Rectal smooth muscle tissue (tissue), 1 donor: Measurements from ENCODE around the gene BOLA2.
"Not testable (repeated sequence)": the region's sequence is repeated elsewhere in the genome, so short reads cannot be mapped to it uniquely, and the experiment has no call there.

Experiments
- H3K27ac ChIP-seq: one replicate; pipeline ENCODE4 v1.7.0; 2013; ENCODE audit warnings: low read depth, low read length, inconsistent platforms
- H3K27me3 ChIP-seq: one replicate; pipeline ENCODE4 v1.7.0; 2013; ENCODE audit warnings: low read length; ENCODE audit not compliant: control insufficient read depth, insufficient read depth
- H3K36me3 ChIP-seq: one replicate; pipeline ENCODE4 v1.7.0; 2013; ENCODE audit warnings: low read length; ENCODE audit not compliant: control insufficient read depth, insufficient read depth
- H3K4me1 ChIP-seq: one replicate; pipeline ENCODE4 v1.7.0; 2013; ENCODE audit warnings: low read length; ENCODE audit not compliant: control insufficient read depth, insufficient read depth
- H3K4me3 ChIP-seq: one replicate; pipeline ENCODE4 v1.7.0; 2013; ENCODE audit warnings: low read length
- H3K9ac ChIP-seq: one replicate; pipeline ENCODE4 v1.7.0; 2013; ENCODE audit warnings: low read length

The BOLA2 gene

DNA sequence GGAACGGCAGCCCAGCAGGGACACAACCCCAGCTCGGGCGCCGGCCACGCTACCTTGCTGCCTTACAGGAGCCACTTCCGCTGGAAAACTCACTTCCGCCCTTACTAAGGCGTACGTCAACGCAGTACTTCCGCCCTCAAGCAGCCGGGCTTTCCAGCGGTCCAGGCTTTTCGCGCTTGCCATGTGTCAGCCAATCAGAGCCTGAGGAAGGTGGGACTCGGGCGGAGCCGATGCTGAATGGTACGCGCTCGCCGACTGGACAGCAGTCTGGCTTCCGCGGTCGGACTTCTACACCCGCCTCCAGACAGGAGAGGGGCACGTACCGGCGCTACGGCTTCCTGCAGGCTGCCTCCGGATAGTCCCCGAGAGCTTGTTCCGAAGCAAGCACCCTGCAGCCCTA is at the start of gene BOLA2, which contains the start of gene SLX1B:
TSS of gene BOLA2 (minus strand) at position 83 of the 400 bp plus-strand sequence. CDS start 98 bp downstream, outside the sequence.
TSS of gene SLX1B (plus strand) at position 265 of the 400 bp plus-strand sequence.
- not testable (repeated sequence) for H3K36me3 ChIP-seq, H3K27me3 ChIP-seq, H3K9ac ChIP-seq, H3K4me1 ChIP-seq, H3K4me3 ChIP-seq, H3K27ac ChIP-seq

DNA sequence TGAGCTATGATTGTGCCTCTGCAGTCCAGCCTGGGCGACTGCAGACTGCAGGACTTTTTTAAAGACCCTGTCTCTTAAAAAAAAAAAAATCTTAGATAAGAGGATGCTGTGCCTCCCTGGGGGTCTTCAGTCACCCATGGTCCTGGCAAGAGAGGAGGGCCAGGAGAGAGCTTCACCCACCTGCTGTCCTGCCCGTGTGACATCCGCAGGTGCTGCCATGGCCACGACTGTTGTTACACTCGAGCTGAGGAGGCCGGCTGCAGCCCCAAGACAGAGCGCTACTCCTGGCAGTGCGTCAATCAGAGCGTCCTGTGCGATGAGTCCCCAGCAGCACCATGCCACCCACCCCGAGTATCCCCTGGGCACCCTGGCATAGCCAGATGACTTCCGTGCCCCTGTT is 28.1 kb upstream of the BOLA2 start:
- H3K36me3 ChIP-seq, H3K4me1 ChIP-seq, H3K27me3 ChIP-seq, H3K27ac ChIP-seq, H3K9ac ChIP-seq, H3K4me3 ChIP-seq: not testable (repeated sequence)

DNA sequence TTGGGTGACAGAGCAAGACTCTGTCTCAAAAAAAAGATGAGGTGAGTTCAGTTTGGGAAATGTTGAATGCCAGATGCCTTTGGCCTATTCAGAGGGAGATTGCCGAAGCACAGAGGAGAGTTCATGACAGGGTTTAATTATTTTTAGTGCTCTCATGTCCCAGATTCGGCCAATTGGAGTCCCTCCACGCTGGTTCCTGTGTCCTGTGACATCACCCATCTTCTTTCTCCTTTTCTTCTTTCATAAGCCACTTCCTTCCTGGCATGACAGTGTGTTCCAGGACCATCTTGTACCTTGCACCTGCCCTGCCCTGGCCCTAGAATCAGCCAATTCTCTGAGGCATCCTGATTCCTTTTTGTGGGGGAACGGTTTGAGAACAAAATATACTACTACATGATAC is 17.9 kb upstream of the BOLA2 start:
- H3K4me1 ChIP-seq, H3K27me3 ChIP-seq, H3K9ac ChIP-seq: not testable (repeated sequence)

DNA sequence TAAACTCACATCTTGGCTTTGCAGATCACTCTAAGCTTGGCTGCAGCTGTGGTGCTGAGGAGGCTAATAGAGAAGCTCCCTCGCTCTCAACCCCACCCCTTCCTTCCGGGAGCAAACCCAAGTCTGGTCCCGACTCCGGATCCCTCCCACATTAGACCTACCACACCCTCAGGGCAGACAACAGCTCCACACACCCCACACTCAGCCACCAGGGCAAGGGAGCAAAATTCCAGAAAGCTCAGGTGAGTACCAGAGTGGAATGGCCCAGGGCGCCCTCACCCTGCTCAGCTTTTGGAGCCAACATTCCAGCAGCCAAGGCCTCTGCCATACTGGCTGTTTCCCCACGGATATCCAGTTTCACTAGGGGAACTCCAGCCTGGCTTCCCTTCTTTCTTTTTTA is 15.5 kb upstream of the BOLA2 start:
- not testable (repeated sequence) for H3K4me3 ChIP-seq

More for the DNA sequence above, 17.9 kb upstream of the BOLA2 start:
- H3K36me3 ChIP-seq, H3K27ac ChIP-seq, H3K4me3 ChIP-seq: not testable (repeated sequence)

DNA sequence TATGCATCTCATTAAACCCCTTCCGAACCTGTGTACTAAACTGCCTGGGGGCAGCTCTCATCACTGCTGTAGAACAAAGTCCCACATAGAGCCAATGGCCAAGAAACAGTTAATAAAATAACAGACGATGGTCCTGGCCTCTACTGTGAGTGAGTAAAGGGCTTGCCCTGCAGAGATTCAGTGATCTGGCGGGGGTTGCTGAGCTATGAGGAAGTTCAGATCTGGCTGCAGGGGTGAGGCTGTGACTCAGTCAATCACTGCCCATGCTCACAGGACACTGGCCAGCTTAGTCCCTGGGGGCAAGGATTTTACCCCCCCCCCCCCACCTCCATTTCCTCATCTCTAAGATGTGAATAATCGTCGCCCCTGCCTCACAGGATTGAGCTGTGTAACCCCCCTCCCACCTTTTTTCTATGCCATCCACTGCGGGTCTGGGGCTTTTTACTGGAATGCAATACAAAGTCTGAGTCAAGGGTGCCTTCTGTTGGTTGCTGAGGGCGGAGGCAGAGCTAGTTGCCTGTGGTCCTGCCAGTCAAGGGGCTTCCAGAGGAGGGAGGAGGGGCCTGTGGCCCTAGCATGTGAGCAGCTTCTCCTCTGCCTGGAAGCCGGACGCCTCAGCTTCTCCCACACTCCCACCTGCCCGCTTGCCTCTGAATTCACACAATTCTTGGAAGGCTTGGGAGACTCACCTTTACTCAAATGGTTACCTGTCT is 13.7 kb upstream of the BOLA2 start:
- not testable (repeated sequence) for H3K4me1 ChIP-seq, H3K27ac ChIP-seq, H3K36me3 ChIP-seq, H3K4me3 ChIP-seq, H3K9ac ChIP-seq, H3K27me3 ChIP-seq

More for the DNA sequence above, 15.5 kb upstream of the BOLA2 start:
- not testable (repeated sequence) for H3K9ac ChIP-seq, H3K27ac ChIP-seq, H3K27me3 ChIP-seq, H3K4me1 ChIP-seq, H3K36me3 ChIP-seq

DNA sequence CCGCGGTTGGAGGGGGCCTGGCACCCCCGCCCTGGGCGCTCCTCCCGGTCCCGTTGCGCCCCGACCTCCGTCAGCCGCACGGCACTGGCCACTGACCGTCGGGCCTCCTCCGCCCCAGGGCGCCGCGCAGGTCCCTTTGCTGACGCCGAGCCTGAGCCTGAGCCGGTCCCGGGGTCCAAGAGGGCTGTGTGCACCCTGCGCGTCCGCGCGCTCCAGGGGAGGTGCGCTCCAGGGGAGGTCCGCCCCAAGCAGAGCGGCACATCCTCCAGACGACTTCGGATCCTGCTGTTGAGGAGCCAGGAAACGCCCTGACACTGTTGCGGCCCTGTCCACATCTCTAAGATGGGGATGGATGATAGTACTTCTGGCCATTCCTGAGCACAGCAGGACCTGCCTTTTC is 12.8 kb upstream of the BOLA2 start:
- not testable (repeated sequence) for H3K27me3 ChIP-seq, H3K4me1 ChIP-seq

GRCh38 chr16:29465985-29466824 is 12.1 kb upstream of the BOLA2 start:
- H3K4me1 ChIP-seq, H3K9ac ChIP-seq, H3K27me3 ChIP-seq, H3K4me3 ChIP-seq, H3K36me3 ChIP-seq, H3K27ac ChIP-seq: not testable (repeated sequence)

More for the DNA sequence above, 12.8 kb upstream of the BOLA2 start:
- not testable (repeated sequence) for H3K4me3 ChIP-seq, H3K36me3 ChIP-seq, H3K27ac ChIP-seq, H3K9ac ChIP-seq

- H3K27me3 ChIP-seq, H3K4me1 ChIP-seq, H3K9ac ChIP-seq, H3K36me3 ChIP-seq, H3K4me3 ChIP-seq, H3K27ac ChIP-seq: not testable (repeated sequence)
These were observed 6.5 kb upstream of the BOLA2 start for GRCh38 chr16:29460647-29461030.

DNA sequence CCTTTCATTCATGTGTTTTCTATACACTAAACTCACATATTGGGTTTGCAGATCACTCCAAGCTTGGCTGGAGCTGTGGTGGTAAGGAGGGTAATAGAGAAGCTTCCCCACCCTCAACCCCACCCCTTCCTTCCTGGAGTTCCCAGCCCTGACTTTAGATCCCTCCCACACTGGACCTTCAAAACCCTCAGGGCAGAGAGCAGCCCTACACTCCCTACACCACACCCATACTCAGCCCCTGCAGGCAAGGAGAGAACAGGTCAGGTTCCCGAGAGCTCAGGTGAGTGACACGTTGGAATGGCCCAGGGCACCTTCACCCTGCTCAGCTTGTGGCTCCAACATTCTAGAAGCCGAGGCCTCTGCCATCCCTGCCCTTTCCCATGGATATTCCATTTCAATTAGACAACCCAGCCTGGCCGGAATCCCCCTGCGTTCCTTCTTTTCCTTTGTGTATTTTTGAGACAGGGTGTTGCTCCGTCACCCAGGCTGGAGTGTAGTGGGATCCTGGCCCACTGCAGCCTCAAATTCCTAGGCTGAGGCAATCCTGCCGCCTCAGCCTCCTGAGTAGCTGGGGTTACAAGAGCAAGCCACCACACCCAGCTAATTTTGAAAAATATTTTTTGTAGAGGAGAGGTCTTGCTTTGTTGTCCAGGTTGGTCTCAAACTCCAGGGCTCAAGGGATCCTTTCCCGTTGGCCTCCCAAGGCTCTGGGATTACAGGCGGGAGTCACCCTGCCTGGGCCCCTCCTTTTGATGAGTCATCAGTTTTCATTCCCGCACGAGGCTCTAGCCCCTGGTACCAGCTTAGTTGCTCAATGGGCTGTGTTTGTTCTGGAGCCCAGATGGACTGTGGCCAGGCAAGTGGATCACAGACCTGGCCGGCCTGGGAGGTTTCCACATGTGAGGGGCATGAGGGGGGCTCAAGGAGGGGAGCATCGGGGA is 5.8 kb upstream of the BOLA2 start, which contains the start of gene SULT1A4:
TSS of gene SULT1A4 (plus strand) at position 208 of the 941 bp plus-strand sequence. CDS start 1,473 bp downstream, outside the sequence.
- H3K27me3 ChIP-seq, H3K36me3 ChIP-seq, H3K27ac ChIP-seq, H3K4me3 ChIP-seq, H3K9ac ChIP-seq, H3K4me1 ChIP-seq: not testable (repeated sequence)

- H3K36me3 ChIP-seq, H3K27ac ChIP-seq, H3K27me3 ChIP-seq, H3K4me3 ChIP-seq, H3K4me1 ChIP-seq, H3K9ac ChIP-seq: not testable (repeated sequence)
These were observed 3.5 kb upstream of the BOLA2 start for GRCh38 chr16:29457660-29458059.

DNA sequence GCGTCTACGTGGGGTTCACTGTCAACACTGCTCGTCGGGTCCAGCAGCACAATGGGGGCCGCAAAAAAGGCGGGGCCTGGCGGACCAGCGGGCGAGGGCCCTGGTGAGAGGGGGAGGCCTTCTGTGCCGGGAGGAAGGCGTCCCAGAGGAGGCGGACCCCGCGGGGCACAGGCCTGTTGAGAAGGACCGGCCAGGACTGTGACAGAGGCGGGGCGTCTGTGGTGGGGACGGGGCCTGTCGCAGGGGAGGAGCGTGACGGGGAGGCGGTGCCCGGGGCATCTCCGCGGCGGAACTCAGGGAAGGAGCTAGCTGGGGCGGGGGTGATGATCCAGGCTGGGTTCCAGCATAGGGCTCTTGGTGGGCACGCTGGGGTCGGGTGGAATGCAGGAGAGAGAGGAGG is 677 bp upstream of the BOLA2 start:
- not testable (repeated sequence) for H3K27ac ChIP-seq, H3K4me3 ChIP-seq

GRCh38 chr16:29453754-29454153 is 397 bp downstream of the BOLA2 start:
- H3K9ac ChIP-seq, H3K27ac ChIP-seq, H3K36me3 ChIP-seq, H3K4me1 ChIP-seq, H3K27me3 ChIP-seq, H3K4me3 ChIP-seq: not testable (repeated sequence)

More for the DNA sequence above, 677 bp upstream of the BOLA2 start:
- not testable (repeated sequence) for H3K9ac ChIP-seq, H3K27me3 ChIP-seq, H3K36me3 ChIP-seq, H3K4me1 ChIP-seq
